ENCODE results near the gene SPTBN4. TPM values are rescaled to one million over a fixed set of nuclear protein-coding genes. Genes with fewer than 3 reads are reported as not detected.
A peak's percentile ranks its signal among the peaks of the same experiment; 100 is the strongest.

The SPTBN4 gene
- total RNA-seq, 2 donors from 2014 or later = 0.79 to 2.0 TPM

GRCh38 chr19:40598918-40599307 is 132.1 kb downstream of the SPTBN4 start:
- Histone ChIP-seq H3K27ac (ENCODE audit: low read depth, low read length) (no peak overlapping the region), H3K4me1 (ENCODE audit: control insufficient read depth, insufficient read depth, low read length) (peaks cover 12% of the 10 kb centered on the region), H3K36me3 (ENCODE audit: control insufficient read depth, insufficient read depth, low read length) (no peaks in the 10 kb centered on the region), H3K9ac (ENCODE audit: extremely low read depth, low read length, poor library complexity, severe bottlenecking) (no peak overlapping the region), H3K9me3 (ENCODE audit: control insufficient read depth, low read length) (no peaks in the 10 kb centered on the region), H3K27me3 (ENCODE audit: control insufficient read depth, insufficient read depth, low read length, poor library complexity, severe bottlenecking) (peaks cover 53% of the 10 kb centered on the region), H3K4me3 (ENCODE audit: low read length) (no peak overlapping the region)
- no peaks in the 10 kb centered on the region for H3K36me3 Mint-ChIP-seq (ENCODE audit: low read depth)
- TF ChIP-seq CTCF (conservative IDR thresholded peaks at IDR 0.05) = no peak
- WGBS, 2 experiments (ENCODE audit: insufficient coverage in 1 of 2, insufficient read length in 1 of 2) = 19 to 50% methylated on average over 2 to 14 of the region's 15 CpGs
- H3K27ac Mint-ChIP-seq = no peak overlapping the region
- H3K27me3 Mint-ChIP-seq (ENCODE audit: insufficient read depth) = peaks cover 76% of the 10 kb centered on the region
- H3K4me1 Mint-ChIP-seq = peaks cover 17% of the 10 kb centered on the region
- DNase-seq = peak; percentile 50
- no peak overlapping the region for H3K4me3 Mint-ChIP-seq
- H3K9me3 Mint-ChIP-seq = no peaks in the 10 kb centered on the region

- no peak for TF ChIP-seq CTCF (conservative IDR thresholded peaks at IDR 0.05)
- H3K36me3 ChIP-seq (ENCODE audit: control insufficient read depth, insufficient read depth, low read length) = no peaks in the 10 kb centered on the region
- DNase-seq = peak; percentile 57
- H3K4me1 Mint-ChIP-seq = peaks cover 17% of the 10 kb centered on the region
- peaks cover 77% of the 10 kb centered on the region for H3K27me3 Mint-ChIP-seq (ENCODE audit: insufficient read depth)
- no peak overlapping the region for H3K27ac Mint-ChIP-seq
- H3K36me3 Mint-ChIP-seq (ENCODE audit: low read depth) = no peaks in the 10 kb centered on the region
- H3K4me3 ChIP-seq (ENCODE audit: low read length) = no peak overlapping the region
- no peak overlapping the region for H3K27ac ChIP-seq (ENCODE audit: low read depth, low read length)
- H3K9ac ChIP-seq (ENCODE audit: extremely low read depth, low read length, poor library complexity, severe bottlenecking) = no peak overlapping the region
- H3K9me3 Mint-ChIP-seq = peaks cover 3% of the 10 kb centered on the region
- no peak overlapping the region for H3K4me3 Mint-ChIP-seq
- WGBS, 2 experiments (ENCODE audit: insufficient coverage in 1 of 2, insufficient read length in 1 of 2) = 17 to 23% methylated on average over 7 to 9 of the region's 9 CpGs
- no peaks in the 10 kb centered on the region for H3K9me3 ChIP-seq (ENCODE audit: control insufficient read depth, low read length)
- peaks cover 56% of the 10 kb centered on the region for H3K27me3 ChIP-seq (ENCODE audit: control insufficient read depth, insufficient read depth, low read length, poor library complexity, severe bottlenecking)
- H3K4me1 ChIP-seq (ENCODE audit: control insufficient read depth, insufficient read depth, low read length) = peaks cover 12% of the 10 kb centered on the region
Observed at GRCh38 chr19:40599331-40599901, 132.6 kb downstream of the SPTBN4 start.

- Histone ChIP-seq H3K4me1 (ENCODE audit: control insufficient read depth, insufficient read depth, low read length) (peaks cover 12% of the 10 kb centered on the region), H3K36me3 (ENCODE audit: control insufficient read depth, insufficient read depth, low read length) (no peaks in the 10 kb centered on the region), H3K9ac (ENCODE audit: extremely low read depth, low read length, poor library complexity, severe bottlenecking) (no peak overlapping the region), H3K27me3 (ENCODE audit: control insufficient read depth, insufficient read depth, low read length, poor library complexity, severe bottlenecking) (peaks cover 62% of the 10 kb centered on the region), H3K4me3 (ENCODE audit: low read length) (no peak overlapping the region), H3K27ac (ENCODE audit: low read depth, low read length) (no peak overlapping the region), H3K9me3 (ENCODE audit: control insufficient read depth, low read length) (no peaks in the 10 kb centered on the region)
- Mint-ChIP-seq H3K36me3 (ENCODE audit: low read depth) (no peaks in the 10 kb centered on the region), H3K27me3 (ENCODE audit: insufficient read depth) (peaks cover 77% of the 10 kb centered on the region), H3K27ac (no peak overlapping the region), H3K9me3 (peaks cover 3% of the 10 kb centered on the region), H3K4me1 (peaks cover 17% of the 10 kb centered on the region), H3K4me3 (peak overlapping the region; percentile 43)
- DNase-seq = peak; percentile 51
- 21 to 29% methylated on average over 14 to 42 of the region's 43 CpGs for WGBS, 2 experiments (ENCODE audit: insufficient coverage in 1 of 2, insufficient read length in 1 of 2)
- no peak for TF ChIP-seq CTCF (conservative IDR thresholded peaks at IDR 0.05)
Observed at GRCh38 chr19:40599902-40600569, 133.2 kb downstream of the SPTBN4 start.

Measured in endodermal cell (in vitro differentiated cells).